ENCODE results near the gene CMTM8. TPM values are rescaled to one million over a fixed set of nuclear protein-coding genes. Genes with fewer than 3 reads are reported as not detected.
A peak's percentile ranks its signal among the peaks of the same experiment; 100 is the strongest.
"Not testable (repeated sequence)": the region's sequence is repeated elsewhere in the genome, so short reads cannot be mapped to it uniquely, and the experiment has no call there.

The CMTM8 gene
- total RNA-seq, 2 donors from 2014 or later = 2.8 to 3.2 TPM

DNA sequence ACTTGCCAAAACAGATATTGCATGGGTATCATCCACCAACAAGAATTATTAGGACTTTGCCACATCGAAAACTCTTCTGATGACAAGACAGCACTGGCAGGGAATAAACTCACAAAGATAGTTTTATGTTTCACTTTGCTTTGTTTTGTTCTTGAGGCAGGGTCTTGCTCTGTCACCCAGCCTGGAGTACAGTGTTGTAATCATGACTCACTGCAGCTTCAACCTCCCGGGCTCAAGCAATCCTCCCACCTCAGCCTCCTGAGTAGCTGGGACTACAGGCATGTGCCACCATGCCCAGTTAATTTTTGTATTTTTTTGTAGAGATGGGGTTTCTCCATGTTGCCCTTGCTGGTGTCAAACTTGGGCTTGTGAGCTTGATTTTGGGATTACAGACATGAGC is 151.1 kb downstream of the CMTM8 start:
- DNase-seq (ENCODE audit: low spot score) = not testable (repeated sequence)

DNA sequence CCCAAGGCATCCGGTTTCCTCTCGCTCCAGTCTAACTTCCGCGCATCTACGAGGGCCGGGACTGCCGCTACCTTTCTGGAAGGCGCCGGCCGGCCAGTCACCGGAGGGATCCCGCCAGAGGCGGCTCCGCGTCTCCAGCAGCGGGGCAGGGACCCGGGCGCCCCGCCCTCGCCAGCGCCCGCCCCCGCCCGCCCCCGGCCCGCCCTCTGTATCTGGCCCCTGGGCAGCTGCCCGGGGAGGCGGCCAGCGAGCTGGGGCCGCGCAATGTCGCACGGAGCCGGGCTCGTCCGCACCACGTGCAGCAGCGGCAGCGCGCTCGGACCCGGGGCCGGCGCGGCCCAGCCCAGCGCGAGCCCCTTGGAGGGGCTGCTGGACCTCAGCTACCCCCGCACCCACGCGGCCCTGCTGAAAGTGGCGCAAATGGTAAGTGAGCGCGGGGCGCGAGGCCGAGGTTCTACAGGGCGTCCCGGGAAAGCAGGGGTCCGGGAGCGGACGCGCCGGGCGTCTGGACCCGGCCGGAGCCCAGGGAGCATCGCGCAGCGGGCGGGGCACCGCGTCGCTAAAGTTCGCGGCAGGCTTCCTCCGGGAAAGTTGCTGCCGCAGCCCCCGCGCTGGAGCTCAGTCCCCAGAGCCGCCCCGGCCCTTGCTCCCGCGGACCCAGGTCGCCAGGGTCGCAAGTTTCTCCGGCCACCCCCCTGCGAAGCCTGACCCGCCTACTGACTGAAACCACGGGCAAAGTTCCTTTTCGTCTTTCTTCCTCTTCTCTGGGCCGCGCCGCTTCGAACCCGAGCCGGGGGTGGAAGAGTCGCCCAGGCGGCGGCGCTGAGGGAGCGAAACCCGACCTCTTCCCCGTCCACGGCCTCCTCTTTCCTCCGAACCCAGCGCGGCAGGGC is 153.4 kb downstream of the CMTM8 start, which contains the start of gene CMTM7:
Gene CMTM7 (plus strand): TSS at position 211 of the 893 bp plus-strand sequence. CDS start 54 bp downstream, at position 265.
- DNase-seq (ENCODE audit: low spot score) = peak; percentile 90
- intact Hi-C loops (cut with DNase I) = no loop called here

More for the DNA sequence above, 151.1 kb downstream of the CMTM8 start:
- intact Hi-C loops (cut with DNase I) = not testable (repeated sequence)

DNA sequence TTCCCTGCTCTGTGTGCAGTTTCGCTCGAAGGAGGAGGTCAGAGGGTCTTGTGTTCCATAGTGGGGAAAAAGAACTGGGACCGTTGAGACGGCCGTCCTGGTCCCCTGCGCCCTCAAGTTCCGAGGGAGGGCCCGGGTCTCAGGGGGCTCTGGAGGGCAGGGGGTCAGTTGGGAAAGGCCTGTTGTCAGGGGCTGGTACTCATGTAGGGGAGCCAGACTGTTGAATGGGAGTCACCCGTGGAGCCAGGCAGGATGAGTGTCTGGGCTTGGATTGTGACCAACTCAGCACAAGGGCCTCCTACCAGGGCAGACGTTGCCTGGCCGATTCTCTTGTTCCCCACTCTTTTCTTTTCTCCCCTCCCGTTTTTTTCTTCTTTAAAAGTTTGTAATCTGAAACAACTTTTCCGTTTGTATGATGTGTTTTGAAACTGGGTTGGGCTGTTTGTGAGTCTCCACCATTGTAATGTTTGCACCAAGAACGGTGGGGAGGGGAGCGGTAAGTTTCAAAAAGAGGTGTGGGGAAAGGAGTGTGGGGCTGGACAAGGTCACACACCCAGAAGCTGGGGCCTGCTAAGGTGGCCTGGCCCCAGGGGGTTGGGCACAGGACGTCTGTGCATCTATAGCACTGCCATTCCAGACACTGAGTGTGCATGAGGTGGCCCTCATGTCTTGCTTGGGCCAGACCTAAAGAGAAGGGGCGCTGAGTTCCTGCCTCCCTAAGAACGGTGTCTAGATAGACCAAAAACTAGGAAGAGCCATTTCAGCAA is 154.2 kb downstream of the CMTM8 start:
- no peak for DNase-seq (ENCODE audit: low spot score)
- intact Hi-C loops (cut with DNase I) = no loop called here

DNA sequence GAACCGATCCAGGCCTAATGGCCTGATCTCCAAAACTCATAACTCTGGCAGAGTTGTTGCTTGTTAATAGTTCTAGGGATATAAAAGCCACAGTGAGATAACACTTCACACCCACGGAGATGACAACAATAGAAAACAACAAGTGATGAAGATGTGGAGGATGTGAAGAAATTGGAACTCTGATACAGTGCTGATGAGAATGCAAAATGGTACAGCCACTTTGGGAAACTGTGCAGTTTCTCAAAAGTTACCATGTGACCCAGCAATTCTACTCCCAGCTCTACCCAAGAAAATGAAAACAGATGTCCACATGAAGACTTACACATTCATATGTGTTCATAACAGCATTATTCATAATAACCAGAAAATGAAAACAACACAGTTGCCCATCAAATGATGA is 157.0 kb downstream of the CMTM8 start:
- intact Hi-C loops (cut with DNase I) = no loop called here
- no peak for DNase-seq (ENCODE audit: low spot score)

DNA sequence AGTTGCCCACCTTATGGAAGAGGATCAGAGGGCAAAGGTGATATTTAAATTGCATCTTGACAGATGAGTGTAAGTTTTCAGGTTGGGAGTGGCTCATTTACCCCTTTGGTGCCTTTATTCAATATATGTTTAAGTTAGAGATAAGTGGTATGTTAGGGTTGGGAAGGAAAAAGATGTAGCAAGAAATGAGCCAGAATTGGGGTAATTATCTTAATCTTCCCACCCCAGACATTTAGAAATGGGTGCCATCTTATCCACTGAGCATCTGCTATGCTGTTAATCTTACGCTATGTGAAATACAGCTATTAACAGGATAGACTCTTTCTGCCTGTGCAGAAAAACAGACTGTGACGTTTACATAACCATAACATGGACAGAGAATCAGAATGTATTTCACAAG is 159.5 kb downstream of the CMTM8 start:
- no peak for DNase-seq (ENCODE audit: low spot score)
- intact Hi-C loops (cut with DNase I) = no loop called here

DNA sequence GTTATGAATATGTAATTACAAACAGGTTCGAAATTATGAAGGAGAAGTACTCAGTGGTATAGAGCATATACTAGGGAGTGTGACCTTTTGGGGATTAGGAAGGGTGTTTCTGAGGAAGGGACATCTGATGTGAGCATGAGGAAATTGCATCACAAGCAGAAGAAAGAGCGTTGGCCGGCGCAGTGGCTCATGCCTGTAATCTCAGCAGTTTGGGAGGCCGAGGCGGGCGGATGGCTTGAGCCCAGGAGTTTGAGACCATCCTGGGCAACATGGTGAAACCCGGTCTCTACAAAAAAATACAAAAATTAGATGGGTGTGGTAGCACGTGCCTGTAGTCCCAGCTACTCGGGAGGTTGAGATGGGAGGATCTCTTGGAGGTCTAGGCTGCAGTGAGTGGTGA is 160.1 kb downstream of the CMTM8 start:
- intact Hi-C loops (cut with DNase I) = no loop called here
- DNase-seq (ENCODE audit: low spot score) = peak; percentile 85

DNA sequence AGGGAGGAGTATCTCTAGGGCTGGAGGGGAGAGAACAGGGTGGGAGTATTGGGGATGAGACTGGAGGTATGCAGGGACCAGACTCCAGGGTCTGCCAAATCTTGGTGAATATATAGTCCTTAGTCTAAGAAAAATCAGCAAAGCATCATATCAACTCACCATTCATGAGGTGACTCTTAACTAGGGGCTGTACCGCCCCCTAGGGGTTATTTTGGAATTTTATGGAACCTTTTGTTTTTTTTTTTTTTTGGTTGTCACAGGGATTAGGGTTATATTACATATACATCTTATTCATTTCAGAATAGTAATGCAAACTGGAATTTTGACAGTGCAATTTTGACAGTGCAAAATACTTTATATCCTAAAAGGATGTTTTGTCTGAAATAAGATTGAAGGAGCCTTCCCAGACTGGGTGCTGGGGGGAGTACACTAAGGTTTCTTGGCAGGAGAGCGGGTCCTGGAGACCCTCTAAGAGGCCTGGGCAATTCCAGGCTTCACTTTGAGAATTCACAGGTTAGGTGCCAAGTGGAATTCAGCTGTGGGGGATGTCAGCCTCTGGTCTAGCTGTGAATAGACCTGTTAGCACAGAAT is 160.6 kb downstream of the CMTM8 start:
- DNase-seq (ENCODE audit: low spot score) = no peak
- intact Hi-C loops (cut with DNase I) = no loop called here

DNA sequence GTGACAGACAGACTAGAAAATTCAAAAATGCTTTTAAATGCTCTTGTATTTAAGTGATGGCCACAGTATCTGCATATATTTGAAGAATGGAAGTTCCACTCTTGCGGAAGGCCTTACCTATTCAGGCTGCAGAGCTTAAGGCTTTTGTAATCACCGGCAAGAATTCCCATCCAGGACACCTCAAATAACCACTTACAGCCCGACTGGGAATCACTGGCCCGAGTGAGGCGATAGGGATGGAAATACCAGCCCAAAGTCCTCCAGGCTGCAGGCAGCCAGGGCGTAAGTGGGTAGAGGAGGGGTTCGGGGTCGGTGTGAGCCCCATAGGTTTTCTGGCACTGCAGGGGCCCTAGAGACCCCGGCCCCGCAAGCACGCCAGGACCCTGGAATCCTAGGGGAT is 162.6 kb downstream of the CMTM8 start:
- intact Hi-C loops (cut with DNase I) = no loop called here
- no peak for DNase-seq (ENCODE audit: low spot score)

DNA sequence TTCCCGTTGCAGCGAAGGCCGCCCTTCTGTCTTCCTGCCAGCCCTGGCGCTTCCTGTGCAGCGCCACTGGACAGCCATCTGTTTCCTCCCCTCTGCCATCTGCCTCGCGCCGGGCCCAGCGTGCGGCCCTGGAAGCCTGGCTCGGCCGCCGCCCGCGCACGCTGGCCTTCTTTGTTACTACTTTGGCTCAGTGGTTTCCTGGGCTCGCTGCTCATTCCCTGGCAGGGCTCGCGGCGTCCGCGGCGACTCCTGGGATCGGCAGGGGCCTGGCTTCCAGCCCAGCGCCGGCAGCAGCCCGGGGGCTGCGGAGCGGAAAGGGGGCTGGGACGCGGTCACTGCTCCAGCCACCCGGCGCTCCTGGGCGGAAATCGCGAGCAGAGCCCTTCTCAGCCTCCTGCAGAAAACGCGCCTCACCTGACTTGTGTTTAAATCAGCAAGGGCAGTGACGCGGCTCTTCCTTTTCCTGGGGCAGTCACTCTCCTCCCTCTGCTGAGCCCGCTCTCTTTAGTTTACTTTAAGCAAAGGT is 163.1 kb downstream of the CMTM8 start:
- DNase-seq (ENCODE audit: low spot score) = peak; percentile 92
- intact Hi-C loops (cut with DNase I) = no loop called here

DNA sequence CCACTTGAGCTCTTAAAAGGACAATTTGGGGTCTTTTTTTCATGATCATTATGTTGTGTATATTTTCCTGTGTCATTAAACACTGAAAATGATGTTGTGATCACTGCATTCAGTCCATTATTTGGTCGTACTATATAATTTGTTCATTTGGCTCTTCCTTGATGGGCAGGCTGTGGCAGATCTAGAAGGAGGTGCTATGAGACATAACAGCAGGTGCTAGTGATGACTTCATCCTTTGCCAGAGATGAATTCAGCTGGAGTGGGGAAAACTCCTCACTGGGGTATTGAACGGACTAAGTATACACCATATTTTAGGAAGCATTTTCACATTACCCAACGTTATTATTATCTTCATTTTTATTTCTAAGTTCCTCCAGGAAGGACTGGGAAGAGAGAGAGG is 165.2 kb downstream of the CMTM8 start:
- DNase-seq (ENCODE audit: low spot score) = no peak
- intact Hi-C loops (cut with DNase I) = no loop called here

DNA sequence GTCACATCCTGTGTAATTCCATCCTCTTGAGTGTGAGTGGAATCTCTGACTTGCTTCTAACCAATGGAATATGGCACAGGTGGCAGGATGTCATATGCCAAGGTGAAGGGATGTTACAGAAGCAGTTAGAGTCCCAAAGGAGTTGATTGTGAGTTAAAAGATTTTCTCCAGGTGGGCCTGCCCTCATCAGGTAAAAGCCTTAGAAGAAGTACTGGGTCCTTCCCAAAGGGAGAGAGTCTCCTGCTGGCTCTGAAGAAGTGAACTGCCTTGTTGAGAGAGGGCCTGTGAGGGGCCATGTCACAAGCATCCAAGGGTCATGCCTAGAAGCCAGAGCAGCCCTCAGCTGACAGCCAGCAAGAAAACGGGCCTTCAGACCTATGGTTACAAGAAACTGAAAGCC is 166.2 kb downstream of the CMTM8 start:
- DNase-seq (ENCODE audit: low spot score) = no peak
- intact Hi-C loops (cut with DNase I) = no loop called here

DNA sequence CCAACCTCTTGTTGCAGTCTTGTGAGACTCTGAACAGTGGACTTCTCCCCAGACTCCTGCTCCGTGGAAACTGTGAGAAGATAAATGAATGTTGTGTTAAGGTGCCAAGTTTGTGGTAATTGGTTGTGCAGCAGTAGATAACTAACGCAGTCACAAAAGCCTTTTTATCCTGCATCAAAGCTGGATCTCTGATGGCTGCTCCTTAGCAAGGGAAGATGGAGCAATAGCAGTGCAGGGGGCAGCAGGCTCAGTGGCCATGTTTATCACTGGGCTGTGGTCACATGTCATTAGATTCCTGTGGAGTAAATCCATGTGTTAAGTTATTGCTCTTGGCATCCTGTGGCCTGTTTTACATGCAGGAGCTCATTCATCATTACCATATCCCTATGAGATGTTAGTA is 166.7 kb downstream of the CMTM8 start:
- no peak for DNase-seq (ENCODE audit: low spot score)
- intact Hi-C loops (cut with DNase I) = no loop called here

DNA sequence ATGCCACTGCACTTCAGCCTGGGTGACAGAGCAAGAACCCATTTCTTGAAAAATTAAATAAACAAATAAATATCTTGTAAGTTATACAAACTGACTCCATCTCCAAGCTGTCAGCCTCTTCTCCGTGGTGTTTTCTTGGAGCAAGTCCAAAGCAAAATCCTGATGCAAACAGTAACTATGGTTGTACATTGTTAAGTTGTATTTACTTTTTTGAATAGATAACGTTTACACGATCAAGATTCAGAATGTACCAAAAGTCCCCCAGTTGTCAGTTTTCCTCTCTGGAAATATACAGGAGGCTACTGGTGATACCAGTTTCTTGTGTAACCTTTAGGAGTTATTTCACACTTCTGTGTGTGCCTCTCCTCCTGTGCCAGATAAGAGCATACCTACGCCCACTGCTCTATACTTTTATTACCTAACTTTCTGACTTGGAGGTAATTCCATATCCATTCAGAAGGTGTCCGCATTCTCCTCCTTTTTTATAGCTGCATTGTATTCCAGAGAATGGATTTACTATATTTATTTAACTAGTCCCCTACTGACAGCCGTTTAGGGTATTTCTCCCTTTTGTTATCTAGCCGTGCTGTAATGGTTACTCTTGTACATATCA is 167.3 kb downstream of the CMTM8 start:
- DNase-seq (ENCODE audit: low spot score) = no peak
- intact Hi-C loops (cut with DNase I) = loop anchor here in 1 of 2 donors (2.0 kb wide), 1 partner anchor 75 kb away; no protein-coding TSS in a partner anchor

DNA sequence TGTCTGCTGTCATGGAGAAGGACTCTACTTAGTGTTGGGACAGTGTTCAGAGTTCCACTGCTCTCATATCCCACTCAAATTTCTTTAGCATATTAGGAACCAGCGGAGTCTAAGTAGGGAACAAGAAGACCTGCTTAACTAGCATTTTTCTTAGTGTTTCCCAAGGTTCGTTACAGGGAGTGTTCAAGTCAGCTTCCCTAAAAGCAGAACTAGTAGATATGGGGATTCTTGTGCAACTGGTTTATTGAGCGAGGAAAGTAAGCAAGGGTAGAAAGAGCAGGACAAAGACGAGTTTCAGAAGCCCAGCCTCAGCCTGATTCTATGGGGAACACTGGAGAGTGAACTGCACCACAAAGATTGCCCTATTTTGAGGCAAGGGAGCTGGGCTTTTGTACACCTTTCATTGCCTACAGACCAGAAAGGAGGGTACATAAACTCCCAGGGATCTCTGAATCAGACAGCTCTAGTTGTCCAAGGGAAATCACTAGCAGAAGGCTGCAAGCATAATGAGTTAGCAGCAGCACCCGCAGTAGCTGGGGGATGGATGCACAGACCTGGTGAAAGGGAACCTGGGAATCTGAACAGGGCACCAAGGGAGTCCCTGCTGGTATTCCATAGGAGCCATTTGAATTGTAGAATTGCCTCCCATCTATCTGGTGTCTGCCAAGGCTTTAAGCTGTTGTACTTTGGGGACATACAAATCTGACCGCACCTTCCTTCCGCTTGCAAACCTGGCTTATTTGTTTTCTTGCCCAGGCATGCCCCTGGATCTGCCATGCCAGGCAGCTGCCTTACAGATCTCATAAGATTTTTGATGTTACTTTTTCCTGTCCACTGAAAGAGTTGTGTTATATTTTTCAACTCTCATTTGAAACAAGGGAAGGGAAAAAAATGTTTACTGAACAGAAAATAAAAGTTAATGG is 168.3 kb downstream of the CMTM8 start:
- intact Hi-C loops (cut with DNase I) = loop anchor here in 1 of 2 donors (2.0 kb wide), 1 partner anchor 74 kb away; no protein-coding TSS in a partner anchor
- DNase-seq (ENCODE audit: low spot score) = no peak

DNA sequence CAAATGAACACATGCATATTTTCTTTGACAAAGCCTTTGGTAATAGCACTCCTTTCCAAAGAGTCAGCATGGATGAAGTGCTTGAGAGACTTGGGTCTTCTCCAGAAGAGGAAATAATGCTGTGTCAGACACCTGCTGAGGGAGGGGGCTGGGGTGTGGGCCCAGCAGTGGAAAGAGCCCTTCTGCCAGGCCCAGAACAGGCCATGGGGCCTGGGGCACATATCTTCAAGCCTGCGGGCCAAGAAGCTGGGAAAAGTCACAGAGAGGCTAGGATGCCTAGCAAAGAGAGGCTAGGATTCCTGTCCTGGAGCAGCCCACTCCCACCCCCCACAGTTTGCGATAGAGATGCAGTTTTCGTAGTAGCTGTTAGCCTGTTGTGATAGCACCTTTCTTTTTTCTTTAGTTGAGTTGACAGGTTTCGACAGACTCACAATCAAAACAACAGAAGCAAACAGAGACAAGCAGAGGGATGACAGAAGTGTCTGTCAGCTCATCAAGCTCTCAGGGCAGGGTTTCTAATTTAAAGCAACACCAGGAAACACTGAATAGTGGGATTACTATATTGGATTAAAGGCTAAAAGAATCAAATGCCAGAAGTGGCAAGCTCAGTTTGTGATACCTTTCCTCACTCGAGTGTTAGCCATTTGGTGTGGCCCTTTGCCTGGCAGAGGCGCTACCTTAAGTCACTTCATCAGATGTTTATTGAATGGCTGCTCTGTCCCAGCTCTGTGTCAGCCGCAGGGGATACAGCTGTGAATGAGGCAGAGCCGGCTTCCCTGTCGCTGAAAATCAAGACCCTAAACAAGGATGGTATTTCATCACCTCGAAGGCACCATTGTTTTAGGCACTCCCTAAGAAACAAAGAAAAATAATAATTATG is 172.1 kb downstream of the CMTM8 start:
- intact Hi-C loops (cut with DNase I) = no loop called here
- DNase-seq (ENCODE audit: low spot score) = no peak

DNA sequence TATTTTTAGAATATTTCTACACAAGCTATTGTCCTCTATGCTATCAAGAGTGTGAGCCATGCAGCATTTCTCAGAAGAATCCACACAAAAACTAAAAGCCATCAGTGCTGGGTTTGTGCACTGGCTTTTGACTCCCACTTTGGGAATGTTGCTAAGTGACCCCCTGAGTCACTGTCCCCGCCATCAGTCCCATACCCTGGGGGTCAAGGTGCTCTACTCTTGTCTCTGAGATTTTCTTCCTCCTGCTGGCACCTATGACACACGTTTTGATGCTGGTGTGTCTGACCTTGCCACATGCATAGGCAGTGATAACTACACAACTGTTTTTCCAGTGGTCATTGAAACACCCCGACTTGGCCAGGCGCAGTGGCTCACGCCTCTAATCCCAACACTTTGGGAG is 173.0 kb downstream of the CMTM8 start:
- intact Hi-C loops (cut with DNase I) = no loop called here

DNA sequence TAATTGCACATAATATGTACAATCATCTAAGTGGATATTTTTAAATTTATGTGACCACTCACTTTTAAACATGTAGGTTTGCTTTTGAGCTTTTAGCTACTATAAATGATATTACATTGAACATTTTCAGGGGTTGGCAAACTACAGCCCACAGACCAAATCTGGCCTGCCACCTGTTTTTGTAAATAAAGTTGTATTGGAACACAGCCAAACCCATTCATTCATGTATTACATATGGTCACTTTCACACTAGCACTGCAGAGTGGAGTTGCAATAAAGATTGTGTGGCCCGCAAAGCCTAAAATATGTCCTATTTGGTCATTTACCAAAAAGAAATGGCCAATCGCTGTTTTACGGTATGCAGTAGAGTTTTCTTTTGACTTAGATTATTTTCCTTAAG is 174.4 kb downstream of the CMTM8 start:
- no peak for DNase-seq (ENCODE audit: low spot score)
- intact Hi-C loops (cut with DNase I) = no loop called here

More for the DNA sequence above, 173.0 kb downstream of the CMTM8 start:
- no peak for DNase-seq (ENCODE audit: low spot score)
